A549 (cell line): ENCODE results near the gene FHL2.

ENCODE experiments used
- CEBPB ChIP-seq, 2 experiments: fragments of >200 bp in 1 of 2; sonication (Bioruptor Twin) in 1 of 2; formaldehyde crosslinking in 1 of 2; IDR thresholded peaks; 2 replicates each; pipeline ENCODE4 v1.6.1; 2012 to 2016
- CTCF ChIP-seq: fragments of >200 bp; sonication (Bioruptor Twin); formaldehyde crosslinking; IDR thresholded peaks from 3 replicates; pipeline ENCODE4 v1.5.1; 2016
- JUNB ChIP-seq: fragments of >200 bp; sonication (Bioruptor Twin); formaldehyde crosslinking; IDR thresholded peaks from 2 replicates; pipeline ENCODE4 v1.6.1; 2016
- KDM1A ChIP-seq: fragments of 200-600 bp; sonication (generic); IDR thresholded peaks from 2 replicates; pipeline ENCODE4 v1.6.1; 2016; ENCODE audit warnings: low read depth, mild to moderate bottlenecking
- MAZ ChIP-seq: fragments of 150-350 bp; IDR thresholded peaks from 2 replicates; pipeline ENCODE4 v1.6.1; 2014; ENCODE audit warnings: antibody characterized with exemption, low read depth, low read length, borderline replicate concordance
- MYC ChIP-seq: IDR thresholded peaks from 2 replicates; pipeline ENCODE4 v1.6.1; 2012; ENCODE audit warnings: mild to moderate bottlenecking, inconsistent platforms, low read length, improper control_type of control experiment, borderline replicate concordance
- POLR2A ChIP-seq: IDR thresholded peaks from 2 replicates; pipeline ENCODE4 v1.6.1; 2012; ENCODE audit warnings: mild to moderate bottlenecking, low read length
- REST ChIP-seq: fragments of 200-600 bp; sonication (generic); IDR thresholded peaks from 2 replicates; pipeline ENCODE4 v1.6.1; 2016; ENCODE audit warnings: antibody characterized with exemption, mild to moderate bottlenecking, moderate library complexity
- RFX5 ChIP-seq: fragments of 450-650 bp; IDR thresholded peaks from 2 replicates; pipeline ENCODE4 v1.7.1; 2014; ENCODE audit warnings: antibody characterized with exemption, mild to moderate bottlenecking, moderate library complexity

- TF ChIP-seq CTCF (no peak), POLR2A (no peak), JUNB (no peak), REST (no peak), CEBPB (IDR thresholded peaks at IDR 0.05) (no peak), MYC (no peak), KDM1A (no peak), MAZ (no peak), RFX5 (no peak)
Observed at GRCh38 chr2:105328281-105329196, 70.3 kb downstream of the FHL2 start.
